NCI-H226 (cell line): ENCODE measurements around the gene CNIH3.

Experiments used
- DNase-seq: peaks from one replicate; pipeline ENCODE4 v3.0.0-alpha.2; 2015

CNIH3 gene

GRCh38 chr1:224616756-224617409 lies 766 bp downstream of the CNIH3 start:
- no peak for DNase-seq

GRCh38 chr1:224617410-224618355 lies 1.6 kb downstream of the CNIH3 start:
- DNase-seq = no peak

GRCh38 chr1:224619209-224619608 lies 3.1 kb downstream of the CNIH3 start:
- no peak for DNase-seq

GRCh38 chr1:224620105-224620504 lies 4.0 kb downstream of the CNIH3 start:
- DNase-seq = no peak

- no peak for DNase-seq
These were observed 5.9 kb downstream of the CNIH3 start for GRCh38 chr1:224621813-224622682.

GRCh38 chr1:224622831-224623230 lies 6.7 kb downstream of the CNIH3 start:
- DNase-seq = no peak

- DNase-seq = no peak
These were observed 7.2 kb downstream of the CNIH3 start for GRCh38 chr1:224623310-224623714.

- DNase-seq = peak; percentile 80
These were observed 7.7 kb downstream of the CNIH3 start for GRCh38 chr1:224623743-224624333.

- no peak for DNase-seq
These were observed 8.3 kb downstream of the CNIH3 start for GRCh38 chr1:224624432-224624831.

- DNase-seq = peak; percentile 46
These were observed 9.9 kb downstream of the CNIH3 start for GRCh38 chr1:224626042-224626441.

- DNase-seq = no peak
These were observed 13.8 kb downstream of the CNIH3 start for GRCh38 chr1:224629965-224630364.

GRCh38 chr1:224631462-224632115 lies 15.5 kb downstream of the CNIH3 start:
- DNase-seq = peak; percentile 68

GRCh38 chr1:224632381-224632871 lies 16.3 kb downstream of the CNIH3 start:
- peak; percentile 85 for DNase-seq

- DNase-seq = peak; percentile 62
These were observed 16.8 kb downstream of the CNIH3 start for GRCh38 chr1:224632921-224633321.

GRCh38 chr1:224635356-224635755 lies 19.2 kb downstream of the CNIH3 start:
- peak; percentile 42 for DNase-seq

GRCh38 chr1:224637515-224637914 lies 21.4 kb downstream of the CNIH3 start:
- DNase-seq = no peak

GRCh38 chr1:224637936-224638335 lies 21.8 kb downstream of the CNIH3 start:
- no peak for DNase-seq

- DNase-seq = no peak
These were observed 23.4 kb downstream of the CNIH3 start for GRCh38 chr1:224639426-224639975.

GRCh38 chr1:224640018-224640417 lies 23.9 kb downstream of the CNIH3 start:
- DNase-seq = no peak

- no peak for DNase-seq
These were observed 24.5 kb downstream of the CNIH3 start for GRCh38 chr1:224640587-224640986.

- no peak for DNase-seq
These were observed 24.9 kb downstream of the CNIH3 start for GRCh38 chr1:224641030-224641429.

- no peak for DNase-seq
These were observed 27.5 kb downstream of the CNIH3 start for GRCh38 chr1:224643653-224644052.
